Skeletal muscle cell (primary cell): Measurements from ENCODE around the gene SYNCRIP.
"Not testable (repeated sequence)": the region's sequence is repeated elsewhere in the genome, so short reads cannot be mapped to it uniquely, and the experiment has no call there.

Source experiments
- DNase-seq: peaks from one replicate; pipeline ENCODE4 v3.0.0-alpha.2; 2010; ENCODE audit warnings: low read depth
- H3K4me3 ChIP-seq: 2 replicates; pipeline ENCODE4 v1.5.1; 2011; ENCODE audit warnings: low read depth, mild to moderate bottlenecking, control low read depth, low read length, moderate library complexity

The SYNCRIP gene

GRCh38 chr6:85610182-85610895 is 32.3 kb downstream of the SYNCRIP start:
- no peak for DNase-seq
- H3K4me3 ChIP-seq: no peak overlapping the region

- no peak for DNase-seq
Observed at GRCh38 chr6:85602100-85602499, 40.6 kb downstream of the SYNCRIP start.

GRCh38 chr6:85600713-85601313 is 41.9 kb downstream of the SYNCRIP start:
- no peak overlapping the region for H3K4me3 ChIP-seq
- no peak for DNase-seq

More at GRCh38 chr6:85602100-85602499, 40.6 kb downstream of the SYNCRIP start:
- no peak overlapping the region for H3K4me3 ChIP-seq

- peak overlapping the region; percentile 92 for H3K4me3 ChIP-seq
- no peak for DNase-seq
Observed at GRCh38 chr6:85594197-85594930, 48.3 kb downstream of the SYNCRIP start.

DNA sequence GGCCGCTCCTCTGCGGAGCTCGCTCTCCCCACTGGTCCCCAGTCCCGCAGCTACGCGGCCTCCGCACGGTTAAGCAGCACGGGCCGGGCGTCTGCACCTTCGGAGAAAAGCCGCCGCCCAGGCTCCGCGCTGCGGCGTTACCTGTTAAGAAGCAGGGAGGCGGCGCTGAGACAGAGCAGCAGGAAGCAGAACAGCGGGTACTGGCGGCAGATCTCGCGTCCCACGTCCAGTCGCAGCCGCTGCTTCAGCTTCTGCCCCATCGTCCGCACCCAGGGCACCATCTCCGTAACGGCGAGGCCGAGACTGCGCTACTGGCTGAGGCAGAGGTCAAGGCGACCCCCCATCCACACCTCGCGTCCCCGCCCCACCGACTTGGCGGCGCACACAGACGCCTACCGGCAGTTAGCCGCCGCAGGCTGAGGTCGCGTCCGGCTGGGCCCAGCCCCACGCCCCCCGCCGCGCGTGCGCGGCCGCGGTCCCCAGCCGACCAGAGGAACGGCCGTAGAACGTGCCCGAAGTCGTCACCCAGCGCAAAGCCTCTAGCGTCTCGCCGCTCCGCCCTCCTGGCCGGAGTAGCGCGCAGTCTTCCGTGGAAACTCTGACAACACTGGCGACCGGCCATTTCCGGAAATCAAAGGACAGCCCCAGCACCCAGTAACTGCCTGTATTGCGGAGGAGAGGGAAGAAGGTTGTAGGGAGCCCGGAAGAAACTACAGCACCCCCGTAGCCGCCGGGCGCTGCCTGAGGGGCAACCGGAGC is 49.1 kb downstream of the SYNCRIP start, which contains the start of gene SNX14:
SNX14 (minus strand) TSS at position 421 of the 759 bp plus-strand sequence; CDS start at position 281, 140 bp downstream.
- peak within 1 kb of the TSS; percentile 92 for H3K4me3 ChIP-seq
- peak; percentile 81 for DNase-seq

DNA sequence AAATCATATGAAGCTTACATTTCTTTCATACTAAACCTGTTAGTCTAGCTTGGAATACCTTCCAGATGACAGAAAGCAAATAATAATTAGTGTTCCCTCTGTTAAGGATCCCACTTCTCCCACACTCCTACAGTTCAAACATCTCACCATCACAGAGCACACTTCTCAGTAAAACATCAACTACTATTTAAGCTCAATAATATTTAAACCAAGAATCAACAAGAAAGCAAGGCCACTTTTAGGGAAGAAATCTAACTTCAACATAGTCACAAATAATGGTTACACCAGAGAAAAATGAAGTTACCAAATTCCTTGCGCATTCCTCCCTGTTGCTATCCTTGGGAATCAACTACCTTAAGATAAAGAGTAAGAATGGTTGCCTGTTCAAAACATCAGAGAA is 50.7 kb downstream of the SYNCRIP start:
- H3K4me3 ChIP-seq: no peak overlapping the region
- no peak for DNase-seq

- no peak for DNase-seq
- H3K4me3 ChIP-seq: no peak overlapping the region
Observed at GRCh38 chr6:85591207-85591606, 51.5 kb downstream of the SYNCRIP start.

DNA sequence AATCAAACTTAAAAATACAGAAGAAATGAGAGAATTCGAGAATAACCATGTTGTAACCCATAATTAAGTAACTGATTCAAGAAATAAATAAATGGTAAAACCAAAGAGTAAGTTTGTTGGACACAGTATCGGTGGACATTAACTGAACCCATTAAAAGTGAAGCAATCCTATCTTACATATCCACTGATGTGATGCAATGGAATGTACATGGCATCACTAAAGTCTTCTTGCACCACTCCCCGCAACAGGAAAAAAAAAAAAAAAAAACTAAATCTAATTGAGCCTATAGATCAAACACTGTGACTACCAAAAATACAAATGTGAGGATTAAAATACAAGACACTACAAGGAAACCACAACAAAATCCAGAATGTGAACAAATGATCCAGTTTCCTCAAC is 56.9 kb downstream of the SYNCRIP start:
- H3K4me3 ChIP-seq: no peak overlapping the region
- DNase-seq: no peak

GRCh38 chr6:85582832-85583231 is 59.9 kb downstream of the SYNCRIP start:
- DNase-seq, H3K4me3 ChIP-seq: not testable (repeated sequence)

- no peak for DNase-seq
- no peak overlapping the region for H3K4me3 ChIP-seq
Observed at GRCh38 chr6:85581572-85581971, 61.1 kb downstream of the SYNCRIP start.

DNA sequence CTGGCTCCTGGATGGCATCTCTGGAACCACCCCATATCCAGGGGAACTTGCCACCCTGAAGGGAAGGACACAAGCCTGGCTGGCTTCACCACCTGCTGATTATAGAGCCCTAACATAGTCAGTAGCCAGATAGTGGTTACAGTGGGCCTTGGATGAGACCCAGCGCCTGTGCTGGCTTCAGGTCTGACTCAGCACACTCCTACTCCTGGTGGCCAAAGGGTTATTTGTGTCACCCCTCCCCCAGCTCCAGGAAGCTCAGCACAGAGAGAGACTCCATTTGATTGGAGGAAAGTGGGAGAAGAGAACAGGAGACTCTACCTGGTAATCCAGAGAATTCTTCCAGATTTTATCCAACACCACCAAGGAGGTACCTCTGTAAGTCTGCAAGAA is 61.8 kb downstream of the SYNCRIP start:
- no peak for DNase-seq

DNA sequence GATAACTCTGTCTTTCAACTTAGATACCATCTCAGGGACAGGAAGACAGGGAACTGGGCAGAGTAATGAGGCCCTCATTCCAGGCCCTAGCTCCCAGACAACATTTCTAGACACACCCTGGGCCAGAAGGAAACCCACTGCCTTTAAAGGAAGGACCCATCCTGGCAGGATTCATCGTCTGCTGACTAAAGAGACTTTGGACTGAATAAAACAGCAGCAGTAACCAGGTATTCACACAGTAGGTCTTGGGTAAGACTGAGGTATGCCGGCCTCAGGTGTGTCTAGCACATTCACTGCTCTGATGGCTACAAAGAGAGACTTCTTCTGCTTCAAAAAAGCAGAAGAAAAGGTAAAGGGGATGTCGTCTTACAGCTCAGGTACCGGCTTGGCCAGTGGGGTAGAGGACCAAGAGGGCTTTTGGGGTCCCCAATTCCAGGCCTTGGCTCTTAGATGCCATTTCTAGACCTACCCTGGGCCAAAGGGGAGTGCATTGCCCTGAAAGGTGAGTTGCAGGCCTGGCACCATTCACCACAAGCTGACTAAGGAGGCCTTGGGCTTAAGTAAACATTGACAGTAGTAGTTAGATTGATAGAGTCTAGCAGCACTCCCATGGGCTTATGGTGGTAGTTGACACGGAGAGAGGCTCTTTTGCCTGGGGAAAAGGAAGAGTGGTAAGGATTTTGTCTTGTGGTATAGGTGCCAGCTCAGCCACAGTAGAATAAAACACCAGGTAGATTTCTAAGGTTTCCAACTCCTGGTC is 62.4 kb downstream of the SYNCRIP start:
- no peak for DNase-seq
- H3K4me3 ChIP-seq: no peak overlapping the region

More for the DNA sequence above, 61.8 kb downstream of the SYNCRIP start:
- H3K4me3 ChIP-seq: no peak overlapping the region

GRCh38 chr6:85579581-85579980 is 63.1 kb downstream of the SYNCRIP start:
- no peak for DNase-seq
- no peak overlapping the region for H3K4me3 ChIP-seq

GRCh38 chr6:85576476-85576875 is 66.2 kb downstream of the SYNCRIP start:
- no peak overlapping the region for H3K4me3 ChIP-seq
- no peak for DNase-seq

DNA sequence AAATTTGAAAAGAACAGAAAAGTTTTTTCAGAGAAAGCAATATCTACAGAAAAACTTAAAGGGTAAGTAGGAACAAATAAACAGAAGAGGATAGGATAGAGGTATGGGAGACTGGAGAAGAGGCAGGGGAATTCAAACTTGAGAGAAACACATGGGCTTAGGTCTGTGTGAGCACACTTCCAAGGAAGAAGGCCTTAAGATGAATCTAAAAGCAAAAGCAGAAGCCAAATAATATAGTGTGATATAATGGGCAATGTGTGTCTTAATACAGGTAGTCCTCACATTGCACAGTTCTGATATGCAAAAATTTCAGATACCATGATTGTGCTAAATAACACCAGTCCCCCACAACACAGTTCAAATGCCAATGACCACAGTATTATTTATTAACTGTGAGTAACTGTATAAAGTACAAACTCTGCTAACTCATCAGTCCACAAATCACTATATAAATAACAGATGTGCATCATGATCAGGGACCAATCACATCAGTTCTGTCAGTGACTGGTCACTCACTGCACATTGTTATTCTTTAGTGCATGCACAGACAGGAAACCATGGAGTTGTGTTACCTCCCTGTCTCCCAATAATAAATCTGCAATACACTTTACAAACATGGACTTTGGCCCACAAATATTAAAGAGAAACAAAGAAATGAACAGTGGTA is 67.6 kb downstream of the SYNCRIP start:
- no peak overlapping the region for H3K4me3 ChIP-seq
- peak; percentile 42 for DNase-seq

DNA sequence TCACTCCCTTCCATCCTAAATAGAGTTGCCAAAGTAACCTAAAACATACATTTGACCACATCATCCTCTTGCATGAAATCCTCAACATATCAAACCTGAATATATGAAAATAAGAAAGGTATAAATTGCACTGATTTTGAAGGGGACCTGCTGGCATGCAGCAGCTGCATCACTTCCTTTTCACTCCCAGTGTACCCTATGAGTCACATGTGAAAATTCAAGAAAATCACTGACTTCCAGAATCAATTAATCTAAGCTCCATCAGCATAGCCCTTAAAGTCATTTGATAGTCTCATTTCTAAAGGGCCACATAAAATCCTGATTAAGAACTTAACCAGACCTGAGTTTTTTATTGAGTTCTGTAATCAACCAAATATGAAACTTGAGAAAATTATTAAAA is 73.4 kb downstream of the SYNCRIP start:
- no peak overlapping the region for H3K4me3 ChIP-seq
- no peak for DNase-seq

GRCh38 chr6:85568411-85568810 is 74.3 kb downstream of the SYNCRIP start:
- H3K4me3 ChIP-seq: no peak overlapping the region
- DNase-seq: no peak

DNA sequence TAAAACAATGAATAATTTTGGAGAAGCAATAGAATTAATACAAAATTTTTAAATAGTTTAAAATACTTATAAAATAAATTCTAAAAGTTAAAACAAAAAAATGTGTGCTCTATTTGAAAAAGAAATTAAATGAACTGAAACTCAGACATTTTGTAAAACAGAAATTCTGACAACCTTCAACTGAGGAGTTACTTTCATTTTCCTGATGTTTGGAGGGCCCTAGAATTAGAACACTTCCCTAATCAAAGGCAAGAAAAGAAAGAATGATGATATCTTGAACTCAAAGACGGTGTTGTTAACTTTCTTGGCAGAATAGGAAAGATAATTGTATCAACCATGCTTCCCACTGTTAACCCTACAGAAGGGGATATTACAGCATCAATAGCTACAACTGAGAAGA is 77.0 kb downstream of the SYNCRIP start:
- no peak overlapping the region for H3K4me3 ChIP-seq
- DNase-seq: no peak

- not testable (repeated sequence) for H3K4me3 ChIP-seq, DNase-seq
Observed at GRCh38 chr6:85564223-85564622, 78.5 kb downstream of the SYNCRIP start.
